OCI-LY3 (cell line): ENCODE measurements around the gene DDAH2.

ENCODE experiments used
- H2AFZ ChIP-seq: fragments of 200-600, 300-600 bp; shearing (Covaris generic); 2 replicates; pipeline ENCODE4 v1.6.0; 2014; ENCODE audit warnings: antibody characterized with exemption, low read depth, low read length
- H3K27ac ChIP-seq: fragments of 200-600, 300-600 bp; sonication (generic); 2 replicates; pipeline ENCODE4 v1.5.1; 2014; ENCODE audit warnings: mild to moderate bottlenecking, low read length, moderate library complexity, mixed read lengths
- H3K27me3 ChIP-seq: fragments of 200-600, 300-600 bp; sonication (generic); 2 replicates; pipeline ENCODE4 v1.6.1; 2014; ENCODE audit warnings: low read depth, low read length, mixed read lengths
- H3K36me3 ChIP-seq: fragments of 200-600, 300-600 bp; sonication (generic); replicated peaks from 2 replicates; pipeline ENCODE3; 2014; ENCODE audit warnings: low read depth, low read length, mixed read lengths
- H3K4me1 ChIP-seq: fragments of 300-600, 200-600 bp; sonication (generic); 2 replicates; pipeline ENCODE4 v1.6.1; 2014; ENCODE audit warnings: low read length, mixed read lengths
- H3K4me2 ChIP-seq: fragments of 200-600, 300-600 bp; sonication (generic); 2 replicates; pipeline ENCODE4 v1.6.1; 2014; ENCODE audit warnings: low read length, mixed read lengths
- H3K4me3 ChIP-seq: fragments of 300-600, 200-600 bp; sonication (generic); 2 replicates; pipeline ENCODE4 v1.5.1; 2014; ENCODE audit warnings: antibody characterized with exemption, mild to moderate bottlenecking, low read length, moderate library complexity
- H3K79me2 ChIP-seq: fragments of 300-600, 200-600 bp; shearing (Covaris generic); 2 replicates; pipeline ENCODE4 v1.6.1; 2014; ENCODE audit warnings: mild to moderate bottlenecking, low read length, mixed read lengths
- H3K9ac ChIP-seq: fragments of 300-600, 200-600 bp; shearing (Covaris generic); 2 replicates; pipeline ENCODE4 v1.6.0; 2014; ENCODE audit warnings: mild to moderate bottlenecking, low read length, moderate library complexity
- H3K9me3 ChIP-seq: fragments of 200-600, 300-600 bp; shearing (Covaris generic); 2 replicates; pipeline ENCODE4 v1.6.1; 2014; ENCODE audit warnings: low read length, mixed read lengths; ENCODE audit not compliant: insufficient read depth
- H4K20me1 ChIP-seq: fragments of 200-600, 300-600 bp; sonication (generic); 2 replicates; pipeline ENCODE4 v1.6.1; 2016; ENCODE audit warnings: low read length, mixed read lengths; ENCODE audit not compliant: insufficient read depth
- CTCF ChIP-seq: fragments of 200-600, 300-600 bp; sonication (generic); IDR thresholded peaks from 2 replicates; pipeline ENCODE4 v1.5.1; 2014; ENCODE audit warnings: antibody characterized with exemption, low read length, low read depth
- EZH2phosphoT487 ChIP-seq: fragments of 200-600 bp; shearing (Covaris generic); IDR thresholded peaks from 2 replicates; pipeline ENCODE4 v1.6.1; 2018; ENCODE audit warnings: antibody characterized with exemption, mixed run types, low read depth

The DDAH2 gene

GRCh38 chr6:31749301-31750036, 20.4 kb upstream of the DDAH2 start:
- Histone ChIP-seq H4K20me1 (no peaks in the 10 kb centered on the region), H3K9me3 (no peaks in the 10 kb centered on the region), H3K27me3 (no peaks in the 10 kb centered on the region), H3K36me3 (peaks cover 9% of the 10 kb centered on the region), H3K4me1 (no peaks in the 10 kb centered on the region), H3K4me3 (no peak overlapping the region), H2AFZ (no peak overlapping the region), H3K4me2 (no peak overlapping the region), H3K79me2 (no peaks in the 10 kb centered on the region), H3K27ac (no peak overlapping the region), H3K9ac (no peak overlapping the region)
- TF ChIP-seq CTCF, result no peak
- no peak for TF ChIP-seq EZH2phosphoT487

DNA sequence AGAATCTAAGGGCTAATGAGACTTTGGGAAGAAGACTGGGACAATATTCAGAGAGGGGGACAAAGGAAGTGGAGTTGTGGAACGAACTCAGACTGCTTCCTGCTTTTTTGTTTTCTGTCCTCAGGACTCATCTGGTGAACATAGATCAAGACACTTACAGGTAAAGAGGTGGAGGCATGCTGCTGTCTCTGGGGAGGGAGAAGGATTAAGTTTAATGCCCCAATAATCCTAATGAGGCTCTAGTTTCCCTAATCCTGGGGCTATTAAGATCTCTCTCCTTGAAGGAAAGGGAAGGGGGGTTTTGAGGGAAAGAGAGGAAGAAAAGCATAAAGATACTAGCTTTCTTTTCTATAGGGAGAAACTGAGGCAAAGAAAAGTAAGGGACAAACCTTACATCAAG, 15.3 kb upstream of the DDAH2 start:
- Histone ChIP-seq H3K4me1 (peaks cover 4% of the 10 kb centered on the region; the same call in 1 of the 2 replicates), H4K20me1 (no peaks in the 10 kb centered on the region), H3K9ac (no peak overlapping the region), H3K27ac (no peak overlapping the region), H3K79me2 (peaks cover 15% of the 10 kb centered on the region), H3K9me3 (no peaks in the 10 kb centered on the region), H2AFZ (no peak overlapping the region), H3K4me3 (no peak overlapping the region), H3K27me3 (no peaks in the 10 kb centered on the region), H3K4me2 (no peak overlapping the region), H3K36me3 (peaks cover 30% of the 10 kb centered on the region)
- TF ChIP-seq CTCF (no peak), EZH2phosphoT487 (no peak)

DNA sequence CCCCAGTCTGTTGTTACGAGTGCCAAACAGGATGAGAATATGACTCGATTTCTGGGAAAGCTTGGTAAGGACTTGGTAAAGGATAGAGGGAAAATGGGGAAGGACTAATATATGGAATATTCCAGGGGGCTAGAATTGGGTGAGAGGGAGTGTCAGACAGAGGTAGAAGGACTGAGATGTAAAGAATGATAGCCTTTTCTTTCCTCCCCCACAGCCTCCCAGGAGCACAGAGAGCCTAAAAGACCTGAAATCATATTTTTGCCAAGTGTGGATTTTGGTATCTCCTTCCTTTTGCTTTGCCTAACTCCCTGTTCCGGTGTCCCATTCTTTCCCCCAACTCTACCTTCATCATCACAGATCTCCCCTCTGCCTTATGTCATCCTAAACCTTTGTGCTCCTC, 13.8 kb upstream of the DDAH2 start:
- Histone ChIP-seq H3K9ac (no peak overlapping the region), H3K9me3 (no peaks in the 10 kb centered on the region), H3K36me3 (peaks cover 30% of the 10 kb centered on the region), H3K4me2 (no peak overlapping the region), H3K27me3 (no peaks in the 10 kb centered on the region), H3K79me2 (peaks cover 15% of the 10 kb centered on the region), H4K20me1 (no peaks in the 10 kb centered on the region), H3K4me1 (peaks cover 17% of the 10 kb centered on the region), H3K27ac (no peak overlapping the region), H2AFZ (no peak overlapping the region), H3K4me3 (no peak overlapping the region)
- TF ChIP-seq EZH2phosphoT487, result no peak
- TF ChIP-seq CTCF, result no peak

DNA sequence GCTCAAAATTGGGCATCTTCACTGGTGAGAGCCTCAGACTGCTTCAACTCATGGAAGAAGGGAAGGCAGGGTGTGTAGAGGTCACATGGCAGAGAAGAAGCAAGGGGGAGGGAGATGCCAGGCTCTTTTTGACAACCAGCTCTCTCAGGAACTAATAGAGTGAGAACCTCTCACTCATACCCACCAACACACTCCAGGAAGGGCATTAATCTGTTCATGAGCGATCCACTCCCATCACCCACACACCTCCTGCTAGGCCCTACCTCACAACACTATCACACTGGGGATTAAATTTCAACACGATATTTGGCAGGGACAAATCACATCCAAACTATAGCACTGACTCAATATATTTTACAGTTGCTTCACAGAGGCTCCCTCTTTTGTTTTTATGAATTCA, 12.7 kb upstream of the DDAH2 start:
- H3K4me3 ChIP-seq, result no peak overlapping the region
- H3K27me3 ChIP-seq, result no peaks in the 10 kb centered on the region
- H3K79me2 ChIP-seq, result peaks cover 17% of the 10 kb centered on the region
- H3K9me3 ChIP-seq, result no peaks in the 10 kb centered on the region
- peaks cover 28% of the 10 kb centered on the region for H3K4me1 ChIP-seq
- TF ChIP-seq EZH2phosphoT487 (no peak), CTCF (no peak)
- H2AFZ ChIP-seq, result no peak overlapping the region
- H3K27ac ChIP-seq, result no peak overlapping the region
- H3K36me3 ChIP-seq, result peaks cover 26% of the 10 kb centered on the region
- no peak overlapping the region for H3K4me2 ChIP-seq
- no peaks in the 10 kb centered on the region for H4K20me1 ChIP-seq
- H3K9ac ChIP-seq, result no peak overlapping the region
